Measurements from ENCODE around the gene ZNF469. TPM values are rescaled to one million over a fixed set of nuclear protein-coding genes. Genes with fewer than 3 reads are reported as not detected.

Gene ZNF469
- total RNA-seq, 1 donor from 2014 or later = 1.5 TPM

GRCh38 chr16:88415713-88416323 is 33.1 kb downstream of the ZNF469 start:
- intact Hi-C loops (cut with DNase I) = no loop called here
- no peak for DNase-seq (ENCODE audit: low spot score)

GRCh38 chr16:88416686-88417085 is 33.9 kb downstream of the ZNF469 start:
- intact Hi-C loops (cut with DNase I) = no loop called here
- DNase-seq (ENCODE audit: low spot score) = no peak

- no peak for DNase-seq (ENCODE audit: low spot score)
- intact Hi-C loops (cut with DNase I) = no loop called here
These were observed 35.1 kb downstream of the ZNF469 start for GRCh38 chr16:88417684-88418476.

DNA sequence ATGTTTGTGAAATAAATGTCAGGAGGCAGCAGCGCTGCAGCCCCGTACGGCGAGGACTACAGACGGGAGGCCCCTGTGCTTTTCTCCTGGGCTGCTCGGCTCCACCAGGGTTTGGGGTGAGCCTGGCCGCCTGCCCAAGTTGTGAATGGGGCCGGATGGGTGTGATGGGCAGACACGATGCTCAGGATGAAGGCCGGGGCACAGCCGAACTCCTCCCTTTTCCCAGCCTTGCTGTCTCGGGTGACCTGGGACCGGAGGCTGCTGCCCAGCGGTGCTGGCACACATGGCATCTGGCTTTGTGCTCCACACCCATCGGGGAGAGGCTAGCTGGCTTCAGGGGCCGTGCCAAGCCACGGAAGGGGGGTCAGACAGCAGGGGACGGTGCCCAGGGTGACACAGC is 36.1 kb downstream of the ZNF469 start:
- intact Hi-C loops (cut with DNase I) = no loop called here
- DNase-seq (ENCODE audit: low spot score) = no peak

- no peak for DNase-seq (ENCODE audit: low spot score)
- intact Hi-C loops (cut with DNase I) = no loop called here
These were observed 37.0 kb downstream of the ZNF469 start for GRCh38 chr16:88419790-88420189.

DNA sequence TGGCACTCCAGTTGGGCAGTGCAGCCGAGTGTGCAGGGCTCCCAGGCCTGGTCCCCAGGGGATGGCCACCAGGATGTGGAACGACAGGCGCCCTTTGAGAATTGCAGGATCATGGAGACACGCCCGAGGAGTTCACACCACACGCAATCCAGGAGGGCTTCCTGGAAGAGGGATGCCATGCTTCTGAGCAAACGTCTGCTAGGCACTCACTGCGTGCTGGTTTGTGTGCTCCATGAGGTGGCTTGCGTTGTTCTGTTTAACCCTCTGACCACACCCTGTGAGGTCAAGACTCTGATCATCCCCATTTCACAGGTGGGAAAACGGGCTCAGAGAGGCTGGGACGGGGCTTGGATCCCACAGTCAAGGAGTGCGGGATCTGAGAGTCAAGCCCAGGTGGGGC is 37.7 kb downstream of the ZNF469 start:
- intact Hi-C loops (cut with DNase I) = no loop called here
- no peak for DNase-seq (ENCODE audit: low spot score)

DNA sequence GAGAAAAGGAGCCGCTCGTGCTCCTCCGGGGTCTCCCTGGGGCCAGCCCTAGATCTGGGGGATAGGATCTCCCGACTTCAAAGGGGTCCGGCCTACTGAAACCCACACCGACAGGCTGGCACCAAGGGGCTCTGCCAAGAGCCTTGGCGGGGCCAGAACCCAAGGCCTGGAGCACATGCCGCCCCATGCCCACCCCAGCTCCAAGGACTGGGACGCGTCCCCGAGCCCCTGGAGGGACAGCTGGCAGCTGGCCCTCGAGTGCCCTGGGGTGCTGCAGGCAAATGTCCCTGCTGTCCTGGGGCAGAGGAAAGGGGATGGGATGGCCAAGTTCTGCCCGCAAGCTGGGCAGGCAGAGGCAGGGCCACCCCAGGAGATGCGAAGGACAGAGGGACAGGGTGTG is 38.5 kb downstream of the ZNF469 start:
- no peak for DNase-seq (ENCODE audit: low spot score)
- intact Hi-C loops (cut with DNase I) = no loop called here

GRCh38 chr16:88421871-88422433 is 39.2 kb downstream of the ZNF469 start:
- DNase-seq (ENCODE audit: low spot score) = no peak
- intact Hi-C loops (cut with DNase I) = no loop called here

GRCh38 chr16:88422733-88423447 is 40.1 kb downstream of the ZNF469 start:
- intact Hi-C loops (cut with DNase I) = no loop called here
- DNase-seq (ENCODE audit: low spot score) = no peak

DNA sequence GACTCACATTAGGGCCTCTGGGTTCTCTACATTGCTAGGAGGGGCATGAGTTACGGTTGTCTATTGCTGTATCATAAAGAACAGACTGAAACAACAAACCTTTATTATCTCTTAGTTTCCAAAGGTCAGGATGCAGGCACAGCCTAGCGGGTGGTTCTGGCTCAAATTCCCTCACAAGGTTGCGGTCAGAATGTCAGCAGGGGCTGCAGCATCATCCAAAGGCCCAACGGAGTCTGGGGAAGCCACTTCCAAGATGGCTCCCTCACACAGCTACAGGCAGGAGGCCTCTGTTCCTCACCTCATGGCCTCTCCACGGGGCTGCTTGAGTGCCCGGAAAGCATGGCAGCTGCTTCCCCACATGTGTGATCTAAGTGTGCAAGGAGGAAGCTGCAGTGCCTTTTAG is 40.7 kb downstream of the ZNF469 start:
- DNase-seq (ENCODE audit: low spot score) = no peak
- intact Hi-C loops (cut with DNase I) = no loop called here

GRCh38 chr16:88424587-88425235 is 42.0 kb downstream of the ZNF469 start:
- DNase-seq (ENCODE audit: low spot score) = no peak
- intact Hi-C loops (cut with DNase I) = no loop called here

- no peak for DNase-seq (ENCODE audit: low spot score)
These were observed 43.3 kb downstream of the ZNF469 start for GRCh38 chr16:88426018-88426417.

GRCh38 chr16:88427376-88427775 is 44.6 kb downstream of the ZNF469 start:
- intact Hi-C loops (cut with DNase I) = no loop called here
- DNase-seq (ENCODE audit: low spot score) = no peak

More at GRCh38 chr16:88426018-88426417, 43.3 kb downstream of the ZNF469 start:
- intact Hi-C loops (cut with DNase I) = no loop called here

DNA sequence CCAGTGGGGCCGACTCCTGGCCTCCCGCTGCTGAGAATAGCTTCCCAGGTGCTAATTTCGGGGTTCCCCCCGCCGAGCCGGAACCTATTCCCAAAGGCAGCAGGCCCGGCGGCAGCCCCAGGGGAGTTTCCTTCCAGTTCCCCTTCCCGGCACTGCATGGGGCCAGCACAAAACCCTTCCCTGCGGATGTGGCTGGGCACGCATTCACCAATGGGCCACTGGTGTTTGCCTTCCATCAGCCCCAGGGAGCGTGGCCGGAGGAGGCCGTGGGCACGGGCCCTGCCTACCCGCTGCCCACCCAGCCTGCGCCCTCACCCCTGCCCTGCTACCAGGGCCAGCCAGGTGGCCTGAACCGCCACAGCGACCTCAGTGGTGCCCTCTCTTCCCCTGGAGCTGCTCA is 45.4 kb downstream of the ZNF469 start:
- intact Hi-C loops (cut with DNase I) = no loop called here
- no peak for DNase-seq (ENCODE audit: low spot score)

DNA sequence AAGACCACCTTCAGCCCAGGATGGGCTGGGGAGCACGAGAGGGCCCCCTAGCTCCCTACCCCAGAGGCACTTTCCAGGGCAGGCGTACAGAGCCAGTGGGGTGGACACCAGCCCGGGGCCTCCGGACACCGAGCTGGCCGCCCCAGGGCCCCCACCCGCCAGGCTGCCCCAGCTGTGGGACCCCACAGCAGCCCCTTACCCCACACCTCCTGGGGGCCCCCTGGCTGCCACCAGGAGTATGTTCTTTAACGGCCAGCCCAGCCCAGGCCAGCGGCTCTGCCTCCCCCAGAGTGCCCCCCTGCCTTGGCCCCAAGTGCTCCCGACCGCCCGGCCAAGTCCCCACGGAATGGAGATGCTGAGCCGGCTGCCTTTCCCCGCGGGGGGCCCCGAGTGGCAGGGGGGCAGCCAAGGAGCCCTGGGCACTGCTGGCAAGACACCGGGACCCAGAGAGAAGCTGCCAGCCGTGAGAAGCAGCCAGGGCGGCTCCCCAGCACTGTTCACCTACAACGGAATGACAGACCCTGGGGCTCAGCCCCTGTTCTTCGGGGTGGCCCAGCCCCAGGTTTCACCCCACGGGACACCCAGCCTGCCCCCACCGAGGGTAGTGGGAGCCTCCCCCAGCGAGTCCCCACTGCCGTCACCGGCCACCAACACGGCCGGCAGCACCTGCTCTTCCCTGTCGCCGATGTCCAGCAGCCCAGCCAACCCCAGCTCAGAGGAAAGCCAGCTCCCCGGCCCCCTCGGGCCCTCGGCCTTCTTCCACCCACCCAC is 46.0 kb downstream of the ZNF469 start:
- intact Hi-C loops (cut with DNase I) = no loop called here
- DNase-seq (ENCODE audit: low spot score) = no peak

DNA sequence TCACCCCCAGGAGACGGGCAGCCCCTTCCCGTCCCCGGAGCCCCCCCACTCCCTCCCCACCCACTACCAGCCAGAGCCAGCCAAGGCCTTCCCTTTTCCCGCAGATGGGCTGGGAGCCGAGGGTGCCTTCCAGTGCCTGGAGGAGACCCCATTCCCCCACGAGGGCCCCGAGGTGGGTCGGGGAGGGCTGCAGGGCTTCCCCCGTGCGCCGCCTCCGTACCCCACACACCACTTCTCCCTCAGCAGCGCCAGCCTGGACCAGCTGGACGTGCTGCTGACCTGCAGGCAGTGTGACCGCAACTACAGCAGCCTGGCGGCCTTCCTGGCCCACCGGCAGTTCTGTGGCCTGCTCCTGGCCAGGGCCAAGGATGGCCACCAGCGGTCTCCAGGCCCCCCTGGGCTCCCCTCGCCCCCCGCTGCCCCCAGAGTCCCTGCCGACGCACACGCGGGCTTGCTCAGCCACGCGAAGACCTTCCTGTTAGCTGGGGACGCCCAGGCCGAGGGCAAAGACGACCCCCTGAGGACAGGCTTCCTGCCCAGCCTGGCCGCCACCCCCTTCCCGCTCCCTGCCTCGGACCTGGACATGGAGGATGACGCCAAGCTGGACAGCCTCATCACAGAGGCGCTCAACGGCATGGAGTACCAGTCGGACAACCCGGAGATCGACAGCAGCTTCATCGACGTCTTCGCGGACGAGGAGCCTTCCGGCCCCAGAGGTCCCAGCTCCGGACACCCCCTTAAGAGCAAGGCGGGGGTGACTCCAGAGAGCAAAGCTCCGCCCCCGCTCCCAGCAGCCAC is 46.8 kb downstream of the ZNF469 start:
- intact Hi-C loops (cut with DNase I) = no loop called here
- DNase-seq (ENCODE audit: low spot score) = no peak

DNA sequence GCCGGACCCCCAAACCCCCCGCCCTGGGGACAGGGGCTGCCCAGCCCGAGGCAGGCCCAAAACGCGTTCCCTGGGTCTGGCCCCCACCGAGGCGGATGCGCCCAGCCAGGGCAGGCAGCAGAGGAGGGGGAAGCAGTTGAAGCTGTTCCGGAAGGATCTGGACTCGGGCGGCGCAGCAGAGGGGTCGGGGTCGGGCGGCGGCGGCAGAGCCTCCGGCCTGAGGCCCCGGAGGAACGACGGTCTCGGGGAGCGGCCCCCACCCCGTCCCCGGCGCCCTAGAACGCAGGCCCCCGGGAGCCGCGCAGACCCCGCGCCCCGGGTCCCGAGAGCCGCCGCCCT is 47.4 kb downstream of the ZNF469 start:
- no peak for DNase-seq (ENCODE audit: low spot score)
- intact Hi-C loops (cut with DNase I) = no loop called here
